ENCODE results near the gene C1QA.

The C1QA gene

DNA sequence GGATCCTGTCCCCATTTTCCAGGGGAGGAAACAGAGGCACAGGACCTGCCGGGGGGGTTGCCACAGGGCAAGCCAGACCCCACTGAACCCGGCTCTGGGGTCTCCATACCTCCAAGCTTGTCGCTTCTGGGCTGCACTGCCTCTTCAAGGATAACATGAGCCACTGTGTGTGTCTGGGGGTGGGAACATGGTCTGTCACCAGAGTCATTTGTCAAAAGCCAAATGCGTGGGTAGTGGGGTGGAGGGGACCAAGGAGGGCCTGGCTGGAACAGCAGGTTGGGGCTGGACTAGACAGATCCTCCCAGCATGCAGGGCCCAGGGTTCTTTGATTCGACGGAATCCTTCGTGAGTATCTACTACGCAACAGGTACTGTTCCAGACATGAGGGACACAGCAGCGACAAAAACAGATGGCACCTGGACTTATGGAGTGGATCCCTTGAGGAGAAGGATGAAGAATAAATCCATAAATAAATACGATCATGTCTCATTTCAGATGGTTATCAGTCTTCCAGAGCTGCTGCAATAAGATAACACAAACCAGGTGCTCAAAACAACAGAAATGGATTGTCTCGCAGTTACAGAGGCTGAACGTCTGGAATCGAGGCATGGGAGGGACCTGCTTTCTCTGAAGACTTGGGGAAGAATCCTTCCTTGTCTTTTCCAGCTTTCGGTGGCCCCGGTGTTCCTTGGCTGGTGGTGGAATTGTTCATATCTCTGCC is 45.3 kb downstream of the C1QA start:
- Histone ChIP-seq H3K9ac (ENCODE audit: low read depth, low read length) (no peak overlapping the region), H3K9me3 (ENCODE audit: control insufficient read depth, insufficient read depth, low read length) (no peaks in the 10 kb centered on the region), H3K4me1 (ENCODE audit: insufficient read depth, low read length) (peaks cover 29% of the 10 kb centered on the region), H3K36me3 (ENCODE audit: insufficient read depth, low read length) (no peaks in the 10 kb centered on the region)

GRCh38 chr1:22683547-22683946 is 47.1 kb downstream of the C1QA start:
- H3K36me3 ChIP-seq (ENCODE audit: insufficient read depth, low read length), result no peaks in the 10 kb centered on the region
- H3K4me1 ChIP-seq (ENCODE audit: insufficient read depth, low read length), result peaks cover 22% of the 10 kb centered on the region; the same call in 1 of the 2 replicates
- H3K9me3 ChIP-seq (ENCODE audit: control insufficient read depth, insufficient read depth, low read length), result no peaks in the 10 kb centered on the region
- no peak overlapping the region for H3K9ac ChIP-seq (ENCODE audit: low read depth, low read length)

DNA sequence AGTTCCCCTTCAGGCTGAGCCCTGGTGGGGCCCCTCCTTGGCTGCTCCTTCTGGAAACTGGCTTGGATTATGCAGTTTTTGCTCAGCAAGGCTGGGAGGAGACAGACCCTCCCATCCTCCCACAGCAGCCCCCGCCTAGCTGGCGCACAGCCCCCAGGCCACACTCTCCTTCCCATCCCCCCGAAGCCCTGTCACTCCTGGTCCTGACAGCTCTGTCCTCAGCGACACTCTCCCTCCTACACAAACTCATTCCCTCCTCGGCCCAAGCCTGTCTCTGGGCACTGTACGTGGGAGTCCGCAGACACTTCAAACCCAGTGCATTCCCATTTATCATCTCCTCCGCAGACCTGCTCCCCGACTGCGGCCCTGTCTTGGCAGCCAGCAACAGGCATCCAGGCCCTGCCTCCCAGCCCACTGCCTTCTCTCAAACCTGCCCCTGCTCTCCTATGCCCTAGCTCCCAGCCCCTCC is 49.2 kb downstream of the C1QA start:
- no peak overlapping the region for H3K9ac ChIP-seq (ENCODE audit: low read depth, low read length)
- H3K9me3 ChIP-seq (ENCODE audit: control insufficient read depth, insufficient read depth, low read length), result no peaks in the 10 kb centered on the region
- H3K4me1 ChIP-seq (ENCODE audit: insufficient read depth, low read length), result peaks cover 10% of the 10 kb centered on the region; the same call in 1 of the 2 replicates
- no peaks in the 10 kb centered on the region for H3K36me3 ChIP-seq (ENCODE audit: insufficient read depth, low read length)

DNA sequence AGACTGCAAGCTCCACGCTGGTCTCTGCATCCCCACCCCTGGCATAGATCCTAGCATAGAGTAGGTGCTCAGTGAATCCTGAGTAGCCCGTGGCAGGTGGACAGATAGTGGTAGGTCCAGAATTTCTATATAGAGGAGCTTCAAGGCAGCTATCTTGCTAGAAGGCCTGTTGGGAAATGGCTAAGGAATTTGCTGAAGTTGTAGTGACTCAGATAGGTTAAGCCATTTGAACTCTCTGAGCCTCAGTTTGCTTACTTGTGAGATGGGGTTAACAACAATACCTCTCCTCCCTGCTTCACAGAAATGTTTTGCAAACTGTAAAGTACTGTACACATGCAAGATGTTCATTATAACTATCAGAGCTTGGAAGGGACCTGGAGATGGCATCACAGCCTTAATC is 50.8 kb downstream of the C1QA start:
- Histone ChIP-seq H3K9ac (ENCODE audit: low read depth, low read length) (no peak overlapping the region), H3K36me3 (ENCODE audit: insufficient read depth, low read length) (no peaks in the 10 kb centered on the region)

DNA sequence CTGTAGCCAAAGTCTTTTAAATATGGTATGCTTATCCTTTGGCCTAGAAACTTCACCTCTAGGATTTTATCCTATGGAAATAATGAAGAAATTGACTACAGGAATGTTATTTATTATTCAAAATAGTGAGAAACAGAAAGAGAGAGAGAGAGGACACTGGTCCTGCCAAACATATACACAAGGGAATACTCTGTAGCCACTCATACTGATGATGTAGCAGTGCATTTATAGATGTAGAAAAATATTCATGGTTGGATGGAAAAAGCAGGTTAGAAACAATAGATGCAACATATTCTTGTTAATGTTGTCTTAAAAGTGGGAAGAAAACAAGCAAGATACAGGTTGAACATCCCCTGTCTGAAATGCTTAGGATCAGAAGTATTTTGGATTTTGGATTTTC is 52.0 kb downstream of the C1QA start:
- H3K4me1 ChIP-seq (ENCODE audit: insufficient read depth, low read length), result peaks cover 10% of the 10 kb centered on the region; the same call in 1 of the 2 replicates
- no peaks in the 10 kb centered on the region for H3K9me3 ChIP-seq (ENCODE audit: control insufficient read depth, insufficient read depth, low read length)
- H3K36me3 ChIP-seq (ENCODE audit: insufficient read depth, low read length), result no peaks in the 10 kb centered on the region
- no peak overlapping the region for H3K9ac ChIP-seq (ENCODE audit: low read depth, low read length)

More for the DNA sequence above, 50.8 kb downstream of the C1QA start:
- Histone ChIP-seq H3K9me3 (ENCODE audit: control insufficient read depth, insufficient read depth, low read length) (no peaks in the 10 kb centered on the region), H3K4me1 (ENCODE audit: insufficient read depth, low read length) (peaks cover 10% of the 10 kb centered on the region; the same call in 1 of the 2 replicates)

Measured in ES-I3 (cell line).